AML-193 (cell line): Measurements from ENCODE around the gene ABR.

Source experiments
- DNase-seq, 2 experiments: peaks; one replicate each; lab custom pipeline; 2025; lab: John Stamatoyannopoulos, UW

Gene ABR

DNA sequence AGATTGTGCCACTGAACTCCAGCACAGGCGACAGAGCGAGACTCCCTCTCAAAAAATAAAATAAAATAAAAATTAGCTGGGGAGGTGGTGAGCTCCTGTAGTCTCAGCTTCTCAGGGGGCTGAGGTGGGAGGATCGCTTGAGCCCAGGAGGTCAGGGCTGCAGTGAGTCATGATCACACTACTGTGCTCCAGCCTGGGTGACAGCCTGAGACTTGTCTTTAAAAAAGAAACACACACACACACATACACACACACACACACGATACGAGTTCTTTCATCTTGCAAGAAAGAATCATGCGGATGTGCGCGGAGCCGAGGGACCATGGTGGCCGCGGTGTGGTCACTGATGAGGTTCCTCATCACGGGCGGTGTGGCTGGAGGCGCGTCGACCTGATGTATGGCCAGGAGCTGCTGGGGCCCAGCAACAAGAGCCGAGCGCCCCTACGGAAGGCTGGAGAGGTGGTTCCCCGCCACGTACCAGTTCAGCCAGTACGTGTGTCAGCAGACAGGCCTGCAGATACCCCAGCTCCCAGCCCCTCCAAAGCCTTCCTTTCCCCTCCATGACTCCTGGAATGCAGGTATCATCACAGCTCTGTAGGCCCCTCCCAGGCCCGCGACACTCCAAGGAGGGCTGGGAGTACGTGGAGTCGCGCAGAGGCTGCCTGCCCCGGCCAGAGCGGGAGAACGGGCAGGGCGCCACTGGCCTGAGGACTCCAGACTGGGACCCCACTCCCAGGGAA is 220.9 kb downstream of the ABR start:
- no peak for DNase-seq

DNA sequence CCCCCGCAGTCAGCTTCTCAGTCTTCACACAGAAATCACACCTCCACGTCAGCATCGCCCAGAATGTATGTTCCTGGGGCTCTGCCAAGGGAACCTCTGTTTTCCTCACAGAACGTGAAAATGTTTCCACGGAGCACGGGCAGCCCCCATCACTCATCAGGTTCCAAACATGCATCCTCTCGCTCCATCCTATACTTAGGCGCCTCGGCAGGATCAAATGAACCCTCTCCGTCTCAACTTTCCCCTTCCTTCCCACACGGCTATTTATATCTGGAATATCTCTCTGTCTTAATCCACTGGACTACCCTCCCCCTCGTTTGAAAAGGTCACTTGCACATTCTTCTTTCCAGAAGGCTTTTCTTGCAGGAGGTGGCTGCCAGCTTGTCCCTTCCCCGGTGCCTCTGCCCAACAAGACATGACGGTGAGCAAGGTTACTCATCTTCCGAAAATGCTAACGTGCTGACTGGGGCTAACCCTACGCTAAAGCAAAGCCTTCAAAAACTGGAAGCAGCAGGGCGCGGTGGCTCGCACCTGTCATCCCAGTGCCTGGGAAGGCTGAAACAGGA is 221.8 kb downstream of the ABR start:
- no peak for DNase-seq

DNA sequence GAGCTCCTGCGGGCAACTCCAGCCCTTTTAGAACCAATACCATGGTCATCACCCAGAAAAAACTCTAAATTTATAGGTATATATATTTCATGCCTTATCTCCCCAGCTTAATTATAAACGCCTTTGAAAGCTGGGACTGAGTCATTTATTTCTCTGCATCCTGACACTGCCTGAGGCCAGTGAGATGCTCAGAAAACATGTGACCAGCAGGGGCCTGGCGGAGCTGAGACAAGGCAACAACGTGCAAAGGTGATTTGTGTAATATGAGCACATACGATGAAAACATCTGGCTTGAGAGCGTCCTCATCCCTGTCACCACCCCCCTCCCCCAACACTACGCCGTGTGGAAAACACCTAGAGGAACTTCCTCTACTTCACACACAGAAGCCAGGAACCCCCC is 222.9 kb downstream of the ABR start:
- no peak for DNase-seq

DNA sequence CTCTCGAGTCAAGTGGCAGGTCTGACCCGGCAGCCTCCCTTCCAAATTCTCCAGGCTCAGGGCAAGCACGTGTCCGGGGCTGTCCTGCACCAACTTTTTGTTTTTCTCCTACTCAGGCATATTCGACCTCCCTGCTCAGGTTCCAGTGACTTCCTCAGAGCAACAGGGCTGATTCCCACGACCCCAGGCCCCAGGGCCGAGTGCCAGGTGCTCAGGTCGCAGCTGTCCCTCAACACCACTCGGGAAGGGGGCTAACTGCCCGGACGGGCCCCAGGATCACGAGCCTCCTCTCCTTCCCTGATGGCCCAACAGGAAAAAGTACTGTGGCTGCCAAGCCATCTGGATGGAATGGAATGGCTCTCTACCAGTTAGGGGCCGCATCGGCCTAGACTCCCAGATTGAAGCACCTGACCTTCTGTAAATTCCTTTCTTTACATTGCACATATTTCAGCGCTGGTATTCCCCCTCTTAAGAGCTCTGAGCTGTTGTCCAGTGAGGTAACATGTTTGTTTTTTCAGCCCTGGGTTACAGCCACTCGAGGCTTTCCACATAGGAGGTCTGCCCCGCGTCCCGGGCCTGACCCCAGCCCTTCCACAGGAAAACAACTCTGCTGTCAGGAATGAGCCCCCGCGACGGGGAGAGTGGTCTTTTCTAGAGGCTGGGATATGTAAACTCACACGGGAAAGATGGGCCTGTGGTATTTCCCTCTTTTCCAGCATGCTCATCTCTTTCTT is 225.2 kb downstream of the ABR start:
- no peak for DNase-seq

DNA sequence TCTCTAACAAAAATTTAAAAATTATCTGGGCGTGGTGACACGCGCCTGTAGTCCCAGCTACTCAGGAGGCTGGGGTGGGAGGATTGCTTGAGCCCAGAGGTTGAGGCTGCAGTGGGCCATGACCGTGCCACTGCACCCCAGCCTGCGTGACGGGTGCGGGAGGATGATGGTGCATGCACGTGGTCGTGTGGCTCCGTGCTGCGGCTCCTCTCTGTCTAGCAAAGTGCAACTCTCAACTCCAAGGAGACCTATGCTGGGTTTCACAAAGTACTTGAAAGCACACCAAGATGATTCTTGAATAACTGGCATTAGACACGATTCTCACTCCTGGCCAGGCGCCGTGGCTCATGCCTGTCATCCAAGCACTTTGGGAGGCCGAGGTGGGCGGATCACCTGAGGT is 226.0 kb downstream of the ABR start:
- no peak for DNase-seq
